GM12891 (cell line): ENCODE results near the gene FBXO21.

ENCODE experiments used
- DNase-seq: peaks from one replicate; pipeline ENCODE4 v3.0.0; 2011; ENCODE audit warnings: low spot score; ENCODE audit not compliant: insufficient read length
- FAIRE-seq: peaks from 2 replicates; lab custom pipeline; 2011; peaks lifted over from hg19 to GRCh38; lab: Jason Lieb, UNC
- PAX5 ChIP-seq: IDR thresholded peaks from 2 replicates; pipeline ENCODE4 v1.6.1; 2011; ENCODE audit warnings: low read length, moderate library complexity, mild to moderate bottlenecking; ENCODE audit not compliant: insufficient read depth, severe bottlenecking
- POLR2A ChIP-seq: IDR thresholded peaks from 2 replicates; pipeline ENCODE4 v1.6.1; 2011; ENCODE audit warnings: low read depth, low read length, control low read depth
- POLR2AphosphoS5 ChIP-seq: IDR thresholded peaks from 2 replicates; pipeline ENCODE4 v1.6.1; 2011; ENCODE audit warnings: low read depth, low read length, control low read depth
- POU2F2 ChIP-seq: IDR thresholded peaks from 2 replicates; pipeline ENCODE4 v1.6.1; 2011; ENCODE audit warnings: low read depth, mild to moderate bottlenecking, control low read depth, low read length, moderate library complexity
- SPI1 ChIP-seq: IDR thresholded peaks from 2 replicates; pipeline ENCODE4 v1.6.1; 2011; ENCODE audit warnings: low read depth, low read length, control low read depth
- TAF1 ChIP-seq: IDR thresholded peaks from 2 replicates; pipeline ENCODE4 v1.6.1; 2011; ENCODE audit warnings: low read depth, low read length, control low read depth

The FBXO21 gene

GRCh38 chr12:117152793-117153775 lies 37.2 kb downstream of the FBXO21 start:
- TF ChIP-seq PAX5 (no peak), TAF1 (no peak), SPI1 (no peak), POLR2AphosphoS5 (no peak), POLR2A (no peak), POU2F2 (no peak)
- no peak for FAIRE-seq
- DNase-seq, result no peak

- TF ChIP-seq SPI1 (no peak), POLR2AphosphoS5 (no peak), POLR2A (no peak), TAF1 (no peak), PAX5 (no peak), POU2F2 (no peak)
- DNase-seq (no peak), FAIRE-seq (no peak)
Observed at GRCh38 chr12:117151403-117152031, 38.8 kb downstream of the FBXO21 start.

- TF ChIP-seq POLR2AphosphoS5, result no peak
- no peak for TF ChIP-seq SPI1
- no peak for TF ChIP-seq PAX5
- no peak for TF ChIP-seq TAF1
- TF ChIP-seq POU2F2, result no peak
- TF ChIP-seq POLR2A, result no peak
- no peak for FAIRE-seq
- DNase-seq, result no peak
Observed at GRCh38 chr12:117149431-117149830, 40.8 kb downstream of the FBXO21 start.

GRCh38 chr12:117148642-117149041 lies 41.6 kb downstream of the FBXO21 start:
- DNase-seq (no peak), FAIRE-seq (no peak)

GRCh38 chr12:117147639-117148038 lies 42.6 kb downstream of the FBXO21 start:
- DNase-seq (no peak), FAIRE-seq (no peak)
- TF ChIP-seq PAX5 (no peak), POLR2A (no peak), POU2F2 (no peak), POLR2AphosphoS5 (no peak), TAF1 (no peak), SPI1 (no peak)

More at GRCh38 chr12:117148642-117149041, 41.6 kb downstream of the FBXO21 start:
- TF ChIP-seq POU2F2 (no peak), POLR2AphosphoS5 (no peak), PAX5 (no peak), TAF1 (no peak), SPI1 (no peak), POLR2A (no peak)

- no peak for DNase-seq
- no peak for FAIRE-seq
- TF ChIP-seq POU2F2, result no peak
- TF ChIP-seq TAF1, result no peak
- TF ChIP-seq POLR2A, result no peak
- TF ChIP-seq SPI1, result no peak
- TF ChIP-seq PAX5, result no peak
- no peak for TF ChIP-seq POLR2AphosphoS5
Observed at GRCh38 chr12:117145597-117146154, 44.6 kb downstream of the FBXO21 start.

GRCh38 chr12:117144599-117144998 lies 45.7 kb downstream of the FBXO21 start:
- TF ChIP-seq POLR2AphosphoS5 (no peak), TAF1 (no peak), POLR2A (no peak), PAX5 (no peak), POU2F2 (no peak), SPI1 (no peak)
- DNase-seq, result no peak
- FAIRE-seq, result no peak

GRCh38 chr12:117143008-117143532 lies 47.2 kb downstream of the FBXO21 start:
- DNase-seq (no peak), FAIRE-seq (no peak)
- no peak for TF ChIP-seq POLR2A
- TF ChIP-seq POU2F2, result no peak
- no peak for TF ChIP-seq PAX5
- TF ChIP-seq POLR2AphosphoS5, result no peak
- TF ChIP-seq TAF1, result no peak
- TF ChIP-seq SPI1, result no peak
